ENCODE data around the gene ZFP69B. TPM values are rescaled to one million over a fixed set of nuclear protein-coding genes. Genes with fewer than 3 reads are reported as not detected.

The ZFP69B gene
- total and polyA plus RNA-seq, 2 of the 4 experiments (the other 2 are of a cell fraction) = 3.1 to 6.8 TPM

DNA sequence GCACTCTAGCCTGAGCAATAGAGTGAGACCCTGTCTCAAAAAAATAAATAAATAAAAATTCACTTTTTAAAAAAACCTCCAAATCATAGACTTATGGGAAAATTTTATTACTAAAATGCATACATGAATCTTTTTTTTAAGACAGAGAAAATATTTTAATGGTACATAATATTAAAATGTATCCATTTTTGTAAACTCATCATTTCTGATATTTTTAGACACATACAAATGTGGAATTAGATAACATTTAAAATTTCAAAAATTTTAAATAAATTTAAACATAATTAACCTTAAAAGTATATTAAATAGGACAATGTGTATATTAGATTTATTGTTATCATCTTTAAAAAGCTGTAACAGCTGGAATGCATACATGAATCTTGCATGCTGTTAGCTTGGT is 42.8 kb upstream of the ZFP69B start (continued):
- TF ChIP-seq CHD1 (IDR thresholded peaks at IDR 0.05; ENCODE audit: low read depth, low read length) (no peak), SMC3 (IDR thresholded peaks at IDR 0.05; ENCODE audit: low read depth, low read length) (no peak)
- TF ChIP-seq, protein P1, sequence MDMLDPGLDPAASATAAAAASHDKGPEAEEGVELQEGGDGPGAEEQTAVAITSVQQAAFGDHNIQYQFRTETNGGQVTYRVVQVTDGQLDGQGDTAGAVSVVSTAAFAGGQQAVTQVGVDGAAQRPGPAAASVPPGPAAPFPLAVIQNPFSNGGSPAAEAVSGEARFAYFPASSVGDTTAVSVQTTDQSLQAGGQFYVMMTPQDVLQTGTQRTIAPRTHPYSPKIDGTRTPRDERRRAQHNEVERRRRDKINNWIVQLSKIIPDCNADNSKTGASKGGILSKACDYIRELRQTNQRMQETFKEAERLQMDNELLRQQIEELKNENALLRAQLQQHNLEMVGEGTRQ (IDR thresholded peaks at IDR 0.05; ENCODE audit: low read depth, low read length) = no peak

DNA sequence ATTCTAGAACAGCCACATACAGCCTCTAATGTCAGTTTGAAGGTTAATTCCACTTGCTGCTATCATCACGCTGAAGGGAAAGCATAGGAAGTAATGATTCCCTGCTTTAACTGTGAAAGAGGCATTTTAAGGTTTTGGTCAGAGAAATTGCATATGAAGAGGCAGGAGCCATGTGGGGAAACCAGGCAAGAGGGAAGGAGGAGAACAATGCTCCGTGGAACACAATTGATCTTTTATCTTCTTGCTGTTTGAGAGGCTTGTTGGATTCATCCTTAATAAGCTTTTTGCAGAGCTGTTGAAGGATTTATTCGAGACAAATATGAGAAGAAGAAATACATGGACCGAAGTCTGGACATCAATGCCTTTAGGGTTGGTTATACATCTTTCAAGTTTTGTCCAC is 40.8 kb upstream of the ZFP69B start:
- Histone ChIP-seq H3K4me1 (ENCODE audit: control insufficient read depth, insufficient read depth, low read length) (peaks cover 2% of the 10 kb centered on the region; the same call in 1 of the 2 replicates), H3K36me3 (ENCODE audit: control insufficient read depth, insufficient read depth, low read length) (peaks cover 10% of the 10 kb centered on the region), H2AK9ac (replicated peaks; ENCODE audit: low read depth, low read length, poor library complexity) (no peak overlapping the region), H3K9me1 (ENCODE audit: insufficient read depth, low read length) (peaks cover 4% of the 10 kb centered on the region; the same call in 1 of the 2 replicates), H4K5ac (ENCODE audit: low read depth, low read length) (no peak overlapping the region), H3K14ac (replicated peaks; ENCODE audit: low read depth, low read length) (no peak overlapping the region), H3K23ac (ENCODE audit: low read depth, low read length) (no peak overlapping the region), H3K27ac (ENCODE audit: insufficient read depth, low read length) (no peak overlapping the region), H2BK120ac (ENCODE audit: low read depth, low read length) (no peak overlapping the region), H2BK5ac (ENCODE audit: low read depth, low read length, poor library complexity, severe bottlenecking) (no peak overlapping the region), H2BK20ac (ENCODE audit: low read depth, low read length) (no peak overlapping the region), H3K4me2 (ENCODE audit: low read depth, low read length) (no peak overlapping the region), H3K79me1 (ENCODE audit: low read depth in 1 of 2, low read length in 2 of 2) (peaks cover 15 to 42% of the 10 kb centered on the region in 2 experiments), H3K9me3 (ENCODE audit: control insufficient read depth, insufficient read depth, low read length) (no peaks in the 10 kb centered on the region), H3K4me3 (ENCODE audit: insufficient read depth, low read depth, low read length) (no peak overlapping the region), H2BK15ac (ENCODE audit: low read depth, low read length) (no peak overlapping the region), H3K27me3 (ENCODE audit: control insufficient read depth, insufficient read depth, low read length) (no peaks in the 10 kb centered on the region), H2AFZ (replicated peaks; ENCODE audit: low read length, poor library complexity) (no peak overlapping the region), H3K9ac (ENCODE audit: low read depth, low read length) (no peak overlapping the region), H2AK5ac (ENCODE audit: low read depth, low read length) (no peak overlapping the region), H4K91ac (ENCODE audit: insufficient read depth, low read depth, low read length) (no peak overlapping the region), H3K56ac (ENCODE audit: extremely low read depth, insufficient read depth, low read length) (no peak overlapping the region), H3K18ac (ENCODE audit: low read depth, low read length) (no peak overlapping the region), H4K8ac (ENCODE audit: low read depth in 2 of 2, low read length in 2 of 2) (no peak overlapping the region), H4K20me1 (ENCODE audit: insufficient read depth, low read length) (0 out of 2 replicates have a peak, but pooled peaks cover 3% of the 10 kb centered on the region), H3K4ac (ENCODE audit: low read depth, low read length) (no peak overlapping the region)
- ChIA-PET POLR2A (ENCODE audit: unreplicated experiment) (no interaction called here), CTCF (no interaction called here)
- dilution Hi-C loops (cut with HindIII; ENCODE audit: low sequenced_read_pairs, unreplicated experiment) (no loop called here), intact Hi-C loops (cut with micrococcal nuclease) (loop anchor here (5.0 to 10.0 kb wide), 2 partner anchors 155 to 332 kb away; partner anchors contain the start of gene ZMPSTE24), in situ Hi-C loops (cut with MboI; ENCODE audit: low sequenced_read_pairs) (loop anchor here (5.0 kb wide), 1 partner anchor 257 kb away; no protein-coding TSS in a partner anchor)
- TF ChIP-seq, protein P2, sequence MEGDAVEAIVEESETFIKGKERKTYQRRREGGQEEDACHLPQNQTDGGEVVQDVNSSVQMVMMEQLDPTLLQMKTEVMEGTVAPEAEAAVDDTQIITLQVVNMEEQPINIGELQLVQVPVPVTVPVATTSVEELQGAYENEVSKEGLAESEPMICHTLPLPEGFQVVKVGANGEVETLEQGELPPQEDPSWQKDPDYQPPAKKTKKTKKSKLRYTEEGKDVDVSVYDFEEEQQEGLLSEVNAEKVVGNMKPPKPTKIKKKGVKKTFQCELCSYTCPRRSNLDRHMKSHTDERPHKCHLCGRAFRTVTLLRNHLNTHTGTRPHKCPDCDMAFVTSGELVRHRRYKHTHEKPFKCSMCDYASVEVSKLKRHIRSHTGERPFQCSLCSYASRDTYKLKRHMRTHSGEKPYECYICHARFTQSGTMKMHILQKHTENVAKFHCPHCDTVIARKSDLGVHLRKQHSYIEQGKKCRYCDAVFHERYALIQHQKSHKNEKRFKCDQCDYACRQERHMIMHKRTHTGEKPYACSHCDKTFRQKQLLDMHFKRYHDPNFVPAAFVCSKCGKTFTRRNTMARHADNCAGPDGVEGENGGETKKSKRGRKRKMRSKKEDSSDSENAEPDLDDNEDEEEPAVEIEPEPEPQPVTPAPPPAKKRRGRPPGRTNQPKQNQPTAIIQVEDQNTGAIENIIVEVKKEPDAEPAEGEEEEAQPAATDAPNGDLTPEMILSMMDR (conservative IDR thresholded peaks at IDR 0.05; ENCODE audit: low read depth, low read length) = no peak
- TF ChIP-seq RAD21 (IDR thresholded peaks at IDR 0.05; ENCODE audit: low read length) = no peak
- TF ChIP-seq MAFK (IDR thresholded peaks at IDR 0.05; ENCODE audit: low read depth, low read length) = no peak
- no peak for TF ChIP-seq MXI1 (IDR thresholded peaks at IDR 0.05; ENCODE audit: borderline replicate concordance, low read depth, low read length)
- TF ChIP-seq, protein P1 (IDR thresholded peaks at IDR 0.05; ENCODE audit: low read depth, low read length) = no peak
- no peak for TF ChIP-seq POLR2A (IDR thresholded peaks at IDR 0.05; ENCODE audit: low read depth, low read length)
- no peak for TF ChIP-seq MAZ (IDR thresholded peaks at IDR 0.05; ENCODE audit: borderline replicate concordance, low read depth, low read length)
- TF ChIP-seq RFX5 (IDR thresholded peaks at IDR 0.05; ENCODE audit: low read depth, low read length) = no peak
- TF ChIP-seq FOS (IDR thresholded peaks at IDR 0.05; ENCODE audit: low read depth, low read length) = no peak
- TF ChIP-seq, protein P3, sequence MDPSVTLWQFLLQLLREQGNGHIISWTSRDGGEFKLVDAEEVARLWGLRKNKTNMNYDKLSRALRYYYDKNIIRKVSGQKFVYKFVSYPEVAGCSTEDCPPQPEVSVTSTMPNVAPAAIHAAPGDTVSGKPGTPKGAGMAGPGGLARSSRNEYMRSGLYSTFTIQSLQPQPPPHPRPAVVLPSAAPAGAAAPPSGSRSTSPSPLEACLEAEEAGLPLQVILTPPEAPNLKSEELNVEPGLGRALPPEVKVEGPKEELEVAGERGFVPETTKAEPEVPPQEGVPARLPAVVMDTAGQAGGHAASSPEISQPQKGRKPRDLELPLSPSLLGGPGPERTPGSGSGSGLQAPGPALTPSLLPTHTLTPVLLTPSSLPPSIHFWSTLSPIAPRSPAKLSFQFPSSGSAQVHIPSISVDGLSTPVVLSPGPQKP (IDR thresholded peaks at IDR 0.05; ENCODE audit: borderline replicate concordance, low read depth, low read length) = no peak
- 67% methylated on average over 1 of the region's 4 CpGs; no CpG with 5 or more reads in 1 of the 2 experiments for WGBS, 2 experiments (ENCODE audit: extremely low coverage in 2 of 2, insufficient read length in 1 of 2)
- ATAC-seq (ENCODE audit: low read depth) (no peak), DNase-seq (no peak)
- BruUV-seq (replicated peaks) = no TSS peak
